Hematopoietic multipotent progenitor cell treated with erythropoietin and hydrocortisone succinate and interleukin-3 and kit ligand, for 8 days (in vitro differentiated cells): ENCODE data around the gene OVCA2.
A peak's percentile ranks its signal among the peaks of the same experiment; 100 is the strongest.

Experiments
- DNase-seq: peaks from one replicate; pipeline ENCODE4 v3.0.0-alpha.2; 2015

The OVCA2 gene

DNA sequence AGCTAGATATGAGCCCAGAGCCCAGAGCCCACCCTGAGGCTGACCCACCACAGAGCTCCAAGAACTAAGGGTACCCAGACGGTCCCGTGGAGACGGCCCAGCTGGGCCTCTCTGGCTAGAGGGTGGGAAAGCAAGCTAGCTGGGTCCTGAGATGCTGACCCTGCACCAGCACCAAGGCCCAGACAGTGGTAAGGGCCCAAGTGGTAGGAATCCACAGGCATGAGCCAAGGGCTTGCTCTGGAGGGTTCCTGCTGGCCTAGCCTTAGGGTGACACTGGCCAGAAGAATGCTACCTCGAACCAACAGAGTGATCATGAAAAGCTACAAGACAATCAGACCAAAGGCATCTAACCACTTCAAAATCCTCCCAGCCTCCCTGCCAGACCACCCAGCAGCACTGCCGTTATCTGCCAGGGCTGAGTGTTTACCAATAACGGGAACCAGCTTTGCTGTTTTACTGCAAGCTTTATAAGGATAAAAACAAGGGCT is 26.3 kb downstream of the OVCA2 start:
- DNase-seq, result no peak

DNA sequence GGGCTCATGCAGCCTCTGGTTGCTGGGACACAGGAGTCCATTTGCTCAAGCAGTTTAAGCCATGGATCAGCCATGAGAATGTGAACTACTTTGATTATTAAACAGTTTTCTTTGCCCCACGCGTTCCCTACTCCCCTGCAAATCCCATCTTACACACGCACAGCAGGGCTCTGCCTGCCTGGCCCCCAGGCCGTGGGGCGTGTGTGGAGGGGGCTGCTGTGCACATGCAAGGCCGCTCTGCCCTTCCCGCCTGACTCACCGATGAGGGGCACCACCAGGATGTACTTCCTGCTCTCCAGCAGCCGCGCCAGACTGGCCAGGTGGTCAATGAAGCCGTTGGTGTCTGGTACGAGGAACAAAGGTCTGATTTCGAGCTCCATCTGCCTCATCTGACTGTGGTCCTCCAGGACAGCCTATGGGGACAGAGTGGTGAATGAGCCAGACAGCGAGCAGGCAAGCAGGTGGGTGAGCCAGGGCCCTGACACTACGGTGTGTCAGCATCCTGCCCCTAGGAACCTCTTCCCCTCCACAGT is 26.8 kb downstream of the OVCA2 start:
- no peak for DNase-seq

DNA sequence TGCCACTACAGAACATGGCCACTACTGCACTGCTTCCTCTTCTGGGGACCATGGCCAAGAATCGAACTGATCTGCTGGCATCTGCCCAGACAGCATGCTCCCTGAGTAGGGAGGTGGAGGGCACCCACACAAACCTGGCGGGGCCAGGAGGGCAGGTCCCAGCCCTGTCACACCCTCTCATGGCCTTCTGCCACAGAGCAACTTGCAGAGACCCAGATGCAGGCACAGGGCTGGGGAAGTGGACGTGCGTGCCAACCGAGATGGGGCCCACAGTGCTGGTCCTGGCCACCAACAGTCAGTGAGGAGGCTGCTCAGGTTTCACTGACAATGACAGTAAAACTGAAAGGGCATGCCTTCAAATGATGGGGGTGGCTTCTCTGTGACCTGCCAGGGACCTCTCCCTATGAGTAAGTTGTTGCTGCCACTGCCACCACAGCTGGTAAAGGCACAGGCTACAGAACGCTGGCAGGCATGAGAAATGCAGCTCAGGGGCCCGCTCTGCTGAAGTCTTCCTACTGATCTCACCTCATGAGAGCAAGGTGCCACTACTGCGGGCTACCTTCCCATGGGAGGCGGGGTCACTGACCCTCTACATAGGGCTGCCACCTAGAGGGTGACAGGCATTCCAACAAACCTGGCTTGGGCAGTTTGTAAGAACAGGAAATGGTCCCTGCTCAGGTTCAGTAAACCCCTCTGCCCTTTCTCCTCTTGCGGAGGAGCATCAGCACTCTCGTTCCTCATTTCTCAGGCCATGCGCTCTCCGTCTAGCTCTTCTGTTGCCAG is 28.6 kb downstream of the OVCA2 start:
- no peak for DNase-seq

DNA sequence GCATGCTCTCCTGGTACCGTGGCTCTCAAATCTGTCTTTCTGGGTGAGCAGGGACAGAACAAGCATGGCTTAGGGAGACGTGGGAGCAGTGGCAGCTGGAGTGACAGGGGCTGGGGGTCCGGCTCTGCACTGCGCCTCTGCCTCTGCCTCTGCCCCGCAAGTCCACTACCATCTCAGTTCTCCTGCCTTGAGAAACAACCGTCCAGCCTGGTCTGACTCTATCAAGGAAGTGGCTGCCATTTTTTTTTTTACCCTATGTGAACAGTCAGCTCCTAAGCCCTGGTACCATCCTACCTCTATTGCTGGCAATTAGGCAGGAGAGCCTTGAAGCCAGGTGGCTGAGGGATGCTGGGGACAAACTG is 29.2 kb downstream of the OVCA2 start:
- DNase-seq, result no peak

DNA sequence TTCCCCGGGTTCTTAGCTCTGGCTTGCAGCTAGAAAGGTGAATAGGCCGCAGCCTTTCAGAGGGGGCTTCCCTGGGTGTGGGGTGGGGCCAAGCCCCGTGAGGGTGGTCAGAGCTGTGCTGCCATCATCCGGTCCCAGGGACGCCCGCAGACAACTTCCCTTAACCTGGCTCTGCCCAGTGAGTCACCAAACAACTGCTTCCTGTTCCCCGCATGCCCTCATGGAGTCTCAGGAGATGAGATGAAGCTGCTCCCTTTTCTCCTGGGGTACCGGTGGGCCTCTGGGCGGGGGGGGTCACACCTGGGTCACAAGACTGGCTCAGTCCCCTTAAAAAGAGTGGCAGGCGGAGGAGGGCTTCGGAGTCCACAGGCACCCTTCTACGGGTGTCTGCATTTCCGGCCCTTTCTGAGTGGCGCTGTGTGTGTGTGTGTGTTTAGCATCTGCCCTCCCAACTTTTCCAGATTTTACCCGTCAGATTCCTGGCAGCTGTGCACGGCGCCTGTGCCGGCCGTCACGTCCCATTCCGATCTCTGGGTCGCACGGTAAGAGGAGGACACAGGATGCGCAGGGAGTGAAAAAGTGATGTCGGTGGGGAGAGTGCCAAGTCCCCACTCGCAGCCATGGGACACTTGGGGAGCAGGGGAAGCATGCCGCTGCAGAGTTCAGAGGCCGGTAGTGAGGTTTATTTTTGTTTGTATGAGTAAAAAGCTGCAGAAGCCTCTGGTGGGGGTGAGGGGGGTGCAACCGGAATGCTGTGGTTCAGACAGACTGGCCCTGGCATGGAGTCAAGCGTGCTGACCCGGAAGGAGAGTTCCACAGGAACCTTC is 29.8 kb downstream of the OVCA2 start:
- no peak for DNase-seq

DNA sequence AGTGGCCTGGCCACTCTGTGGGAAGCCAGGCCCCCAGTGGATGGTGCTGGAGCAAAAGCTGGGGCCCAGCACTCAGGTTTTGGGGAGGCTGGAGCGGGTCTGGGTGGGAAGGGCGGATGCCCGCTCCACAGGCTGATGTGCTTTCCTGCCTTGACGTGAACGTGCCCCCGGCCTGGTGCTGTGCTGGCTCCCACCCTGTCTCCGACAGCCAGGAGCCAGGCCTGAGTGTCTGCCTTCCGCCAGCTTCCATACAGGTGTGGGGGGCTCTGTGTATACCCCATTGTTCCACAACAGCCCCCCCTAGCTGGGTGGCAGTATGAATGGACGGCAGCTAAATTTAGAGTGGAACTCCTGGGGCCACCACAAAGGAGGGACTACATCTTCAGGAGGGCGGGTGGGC is 33.1 kb downstream of the OVCA2 start:
- no peak for DNase-seq

DNA sequence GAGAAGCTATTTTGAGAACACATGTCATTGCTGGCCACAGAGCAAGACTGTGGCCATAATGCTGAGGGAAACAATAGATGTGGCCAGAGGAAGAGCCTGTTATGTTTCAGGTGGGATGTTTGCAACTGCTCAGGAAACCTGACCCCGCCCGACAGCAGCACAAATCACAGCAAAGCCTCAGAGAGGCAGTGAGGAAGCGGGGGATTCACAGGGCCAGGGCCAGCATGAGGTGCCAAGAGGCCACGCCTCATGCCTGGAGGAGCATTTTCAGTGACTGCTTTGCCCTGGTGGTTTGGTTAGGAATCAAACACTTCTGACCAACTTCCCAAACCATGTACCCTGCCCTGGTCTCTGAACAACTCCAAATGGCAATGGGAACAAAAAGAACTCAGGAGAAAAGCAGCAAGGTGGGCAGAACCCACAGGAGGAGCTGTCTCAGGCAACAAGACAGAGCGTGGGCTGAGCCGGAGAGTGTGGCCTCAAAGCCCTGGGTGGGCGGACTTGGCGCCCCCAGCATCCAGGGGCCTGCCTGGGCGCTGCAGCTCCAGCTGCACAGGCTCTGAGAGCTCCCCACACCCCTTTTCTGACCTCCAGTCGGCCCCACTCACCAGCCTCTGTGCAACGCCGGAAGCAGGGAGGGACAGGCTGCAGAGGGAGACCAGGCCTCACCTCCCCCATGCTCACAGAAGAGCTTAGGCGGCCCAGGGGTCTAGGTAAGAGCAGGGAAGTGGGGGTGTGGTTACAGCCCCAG is 33.7 kb downstream of the OVCA2 start:
- DNase-seq, result no peak

DNA sequence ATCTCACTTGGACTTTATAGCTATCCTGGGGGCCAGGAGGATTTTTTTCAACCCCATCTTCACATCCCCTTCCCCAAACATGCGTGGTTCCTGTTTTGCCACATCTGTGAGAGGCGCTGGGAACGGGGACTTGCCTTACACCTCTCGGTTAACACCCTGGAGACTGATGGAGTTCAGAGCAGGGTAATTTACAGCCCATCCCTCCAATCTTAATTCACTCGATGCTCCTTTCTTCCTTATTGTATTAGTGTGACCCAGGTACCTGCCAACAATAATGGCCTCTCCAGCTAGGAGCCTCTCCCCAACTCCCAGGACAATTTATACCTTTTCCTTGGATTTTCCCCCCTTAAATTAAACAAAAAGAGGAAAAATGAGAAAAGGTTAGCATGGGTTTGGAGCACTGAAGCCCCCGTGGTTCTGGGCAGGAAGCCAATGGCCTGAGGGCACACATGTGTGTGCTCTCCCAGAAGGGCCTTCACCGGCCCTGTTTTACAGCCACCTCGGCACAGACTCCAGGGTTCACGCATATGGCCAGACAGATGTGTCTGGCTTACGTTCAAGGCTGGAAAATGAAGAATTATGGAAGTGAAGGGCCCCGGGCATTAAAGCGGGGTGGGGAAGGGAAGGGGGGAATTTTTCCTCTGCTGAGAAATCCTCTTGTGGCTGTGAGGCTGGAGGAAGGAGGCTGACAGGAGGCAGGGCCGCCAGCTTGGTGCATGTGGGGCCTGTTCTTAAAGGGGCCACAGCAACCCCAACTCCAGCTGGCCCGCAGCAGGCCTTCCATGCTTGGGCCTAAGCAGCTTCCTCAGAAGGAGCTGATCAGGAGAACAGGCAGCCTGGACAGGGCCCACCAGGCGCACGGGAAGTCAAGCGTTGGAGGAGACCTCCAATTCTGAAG is 34.5 kb downstream of the OVCA2 start:
- DNase-seq, result no peak

DNA sequence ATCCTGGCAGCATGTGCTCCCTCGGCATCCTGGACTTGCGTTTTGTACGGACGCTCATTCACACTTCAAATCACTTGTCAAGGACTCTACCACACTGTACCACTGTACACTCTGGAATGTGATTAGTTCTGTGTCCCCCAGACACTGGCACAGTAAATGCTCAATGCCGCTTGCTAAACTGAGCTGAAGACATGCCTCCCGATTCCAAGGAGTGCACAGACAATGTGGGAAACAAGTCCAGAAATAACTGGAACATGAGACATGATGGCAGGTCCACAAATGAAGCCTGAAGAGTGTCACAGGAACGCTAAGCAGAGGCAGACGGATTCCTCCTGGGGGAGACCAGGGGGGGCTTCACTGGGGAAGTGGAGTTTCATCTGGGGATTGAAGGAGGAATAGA is 35.2 kb downstream of the OVCA2 start:
- no peak for DNase-seq

DNA sequence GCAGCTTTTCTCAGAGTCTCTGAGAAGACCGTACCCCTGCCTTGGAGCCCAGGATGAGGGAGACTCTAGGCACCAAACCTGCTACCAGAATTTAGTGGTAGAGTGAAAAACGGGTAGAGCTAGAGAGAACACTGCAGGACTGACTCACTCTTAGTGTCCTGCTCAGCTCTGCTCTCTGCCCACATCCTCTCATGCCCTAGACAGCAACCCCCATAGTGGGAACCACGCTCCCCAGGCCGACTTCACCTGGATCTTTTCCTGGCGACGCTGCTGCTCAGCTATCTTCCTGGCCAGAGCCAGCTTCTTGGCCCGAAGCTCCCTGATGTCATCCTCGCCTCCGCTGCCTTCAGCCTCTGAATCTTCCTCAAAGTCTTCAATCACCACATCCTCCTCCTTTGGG is 39.7 kb downstream of the OVCA2 start:
- no peak for DNase-seq

DNA sequence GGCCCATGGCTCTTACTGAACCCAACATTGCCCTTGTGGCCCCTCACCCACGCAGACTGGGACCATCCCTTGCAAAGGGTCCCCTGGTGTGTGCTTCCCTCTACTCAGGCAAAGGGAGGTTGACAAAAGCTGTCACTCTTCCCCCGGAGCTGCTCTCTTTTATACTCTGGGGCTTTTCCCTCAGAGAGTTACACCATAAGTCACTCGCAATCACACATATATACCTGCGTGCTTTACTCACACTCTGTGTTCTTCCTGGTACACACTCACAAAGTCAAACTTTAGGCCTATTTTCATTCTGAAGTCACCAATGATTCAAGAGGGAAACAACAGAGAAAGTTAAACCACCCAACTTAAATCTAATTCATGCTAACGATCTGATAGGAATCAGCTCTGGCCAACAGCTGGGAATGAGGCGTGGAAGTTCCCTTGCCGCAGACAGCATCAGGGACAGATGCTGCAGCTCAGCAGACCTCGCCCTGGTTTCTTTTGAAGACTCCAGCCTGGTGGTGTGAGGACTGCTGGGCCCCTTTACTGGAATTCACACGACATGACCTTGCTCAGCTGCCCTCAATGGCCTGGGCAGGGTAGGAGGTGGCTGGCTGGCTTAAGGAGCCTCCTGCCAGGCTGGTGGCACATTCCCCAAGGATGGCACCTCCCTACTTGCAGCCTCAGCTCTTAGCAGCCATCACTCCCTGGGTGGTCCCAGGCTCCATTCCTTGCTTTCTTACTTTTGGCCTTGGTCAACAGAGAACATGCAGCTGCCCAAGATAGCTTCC is 40.4 kb downstream of the OVCA2 start:
- DNase-seq, result no peak

DNA sequence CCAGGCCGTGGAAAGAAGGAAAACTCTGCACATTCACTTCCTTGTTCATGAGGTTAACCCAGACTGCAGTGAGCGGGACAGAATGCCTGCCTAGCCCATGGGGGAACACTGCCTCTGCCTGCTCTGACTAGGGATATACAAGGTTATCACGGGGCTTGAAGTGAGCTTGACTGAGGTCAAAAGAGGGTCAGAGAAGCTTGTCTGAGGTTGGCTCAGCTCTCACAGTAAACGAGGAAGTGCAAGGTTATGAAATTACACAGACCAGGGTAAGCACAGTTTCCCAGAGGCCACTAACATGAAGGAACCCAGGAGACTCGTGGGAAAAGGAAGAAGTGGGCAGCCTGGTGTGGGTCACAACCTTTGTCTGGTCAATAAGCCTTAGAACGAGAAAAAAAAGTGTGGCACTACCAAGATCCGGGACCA is 41.8 kb downstream of the OVCA2 start:
- no peak for DNase-seq

DNA sequence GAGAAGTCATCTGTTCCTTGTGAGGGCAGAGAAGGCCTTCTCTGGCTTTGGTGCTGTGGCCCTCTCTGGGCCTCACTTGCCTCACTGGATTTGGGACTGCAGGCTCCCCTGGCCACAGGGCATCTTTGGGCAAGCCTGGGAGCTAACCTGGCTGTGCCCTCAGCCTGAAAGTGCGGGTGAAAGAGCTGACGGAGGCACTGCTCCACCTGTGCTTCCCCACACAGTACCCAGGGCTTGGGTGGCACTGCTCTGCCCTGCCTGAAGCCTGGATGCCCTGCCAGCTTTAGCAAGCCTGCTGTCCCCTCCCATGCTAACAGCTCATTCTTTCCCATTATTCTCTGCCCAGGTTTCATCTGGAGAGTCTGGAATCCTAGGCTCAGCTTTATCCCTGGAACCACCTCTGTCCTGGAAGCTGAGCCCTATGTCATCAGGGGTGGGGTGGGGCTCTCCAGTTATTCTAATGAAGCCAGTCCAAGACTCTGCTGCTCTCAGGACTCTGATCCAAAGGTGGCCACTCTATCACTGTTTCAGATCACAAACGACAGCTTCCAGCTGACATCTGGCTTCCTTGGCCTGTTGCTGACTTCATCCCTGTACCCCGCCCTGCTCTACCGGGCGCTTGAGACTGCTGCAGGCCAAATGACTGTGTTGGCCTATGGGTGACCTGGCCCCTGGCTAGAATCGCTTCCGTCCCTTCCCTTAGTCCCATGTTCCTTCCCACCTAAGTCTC is 42.4 kb downstream of the OVCA2 start:
- peak; percentile 16 for DNase-seq

DNA sequence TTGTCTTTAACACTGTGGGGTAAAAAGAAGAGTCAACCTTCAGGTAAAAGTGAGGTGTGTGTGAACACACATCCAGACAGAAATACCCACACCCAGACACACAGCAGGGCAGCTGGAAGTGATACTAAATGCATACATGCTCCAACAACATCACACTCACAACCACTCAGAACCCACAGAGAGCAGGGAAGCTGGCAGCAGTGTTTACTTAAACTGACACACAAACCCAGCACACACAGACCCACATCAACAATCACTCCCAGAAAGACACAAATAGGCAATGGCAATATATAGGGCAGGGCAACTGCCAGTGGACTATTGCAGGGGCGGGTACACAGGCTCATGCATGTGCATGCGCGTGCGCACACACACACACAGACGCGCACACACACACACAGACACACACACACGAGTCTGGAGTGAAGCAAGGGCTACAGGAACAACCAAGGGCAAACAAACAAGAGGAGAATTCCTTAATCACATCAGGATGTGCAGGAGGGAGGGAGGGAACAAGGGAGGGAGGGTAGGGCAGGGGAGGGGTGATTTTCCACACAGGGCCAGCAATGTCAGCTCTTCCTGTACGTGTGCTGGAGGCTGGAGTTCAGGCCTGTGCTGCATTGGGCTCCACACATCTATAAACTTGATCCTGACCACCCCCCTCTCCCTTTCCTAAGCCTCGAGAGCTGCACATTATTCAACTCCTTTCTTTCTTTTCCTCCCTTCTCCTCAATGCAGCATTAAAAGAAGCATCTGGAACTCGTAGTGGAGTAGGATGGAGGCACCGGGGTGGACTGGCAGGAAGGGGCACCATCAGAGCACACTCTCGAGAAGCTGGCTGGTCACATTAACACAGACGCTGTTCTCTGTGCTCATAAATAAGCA is 43.2 kb downstream of the OVCA2 start:
- DNase-seq, result no peak

DNA sequence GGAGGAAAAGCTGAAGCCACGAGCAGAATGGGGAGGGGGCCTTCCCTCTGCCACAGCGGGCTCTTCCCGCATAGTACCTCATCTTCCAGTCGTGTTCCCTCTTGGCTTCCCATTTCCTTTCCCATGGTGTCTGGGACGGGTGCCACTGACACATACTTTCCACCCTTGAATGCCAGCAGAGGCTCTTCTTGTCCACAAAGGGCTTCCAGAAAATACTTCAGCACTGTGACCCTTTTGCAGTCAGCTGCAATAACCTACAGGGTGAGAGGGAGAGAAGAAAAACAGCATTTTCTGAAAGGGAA is 43.8 kb downstream of the OVCA2 start:
- no peak for DNase-seq

DNA sequence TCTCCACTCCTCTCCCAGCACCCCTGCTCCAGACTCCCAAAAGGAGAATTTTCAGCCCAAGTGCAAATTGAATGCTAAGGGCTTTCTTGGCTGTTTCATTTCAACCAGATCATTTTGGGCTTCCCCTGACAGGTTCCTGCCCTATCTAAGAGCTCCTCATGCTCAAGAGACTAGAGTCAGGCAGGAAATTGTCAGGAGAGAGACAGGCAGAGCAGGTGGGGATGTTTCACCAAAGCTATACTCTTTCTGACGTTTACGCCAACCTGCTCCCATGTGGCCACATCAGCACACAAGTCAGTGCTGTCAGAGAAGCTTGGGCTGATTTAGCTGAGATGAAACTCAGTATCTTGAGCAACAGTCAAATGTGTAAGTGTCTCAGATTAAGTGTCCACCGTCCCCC is 44.5 kb downstream of the OVCA2 start:
- DNase-seq, result no peak

DNA sequence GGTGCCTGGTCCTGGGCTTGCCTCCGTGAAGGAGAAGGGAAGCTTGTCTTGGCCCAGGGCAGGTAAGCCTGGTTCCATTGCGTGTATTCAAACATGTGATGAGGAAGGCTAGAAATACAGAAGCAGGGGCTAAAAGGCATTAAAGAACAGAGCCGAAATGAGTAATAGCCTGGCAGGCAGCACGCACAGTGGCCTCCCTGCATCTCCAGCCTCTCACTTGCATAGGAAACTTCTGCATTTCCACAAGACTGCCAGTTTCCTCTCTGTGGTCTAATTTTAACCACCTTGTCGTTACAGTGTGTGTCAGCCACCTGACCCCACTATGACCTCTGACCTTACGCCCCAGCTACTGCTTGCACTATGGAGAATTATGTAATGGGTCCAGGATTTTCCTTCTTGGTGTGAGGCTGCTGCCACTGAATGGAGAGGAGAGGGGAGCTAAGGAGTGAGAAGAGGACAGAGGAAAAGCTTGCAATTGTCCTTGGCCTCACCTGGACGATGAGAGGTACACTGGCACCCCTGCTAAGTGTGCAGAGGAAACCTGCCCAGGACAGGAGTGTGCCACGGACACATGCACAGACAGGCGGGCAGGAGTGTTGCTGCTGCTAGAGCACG is 45.9 kb downstream of the OVCA2 start:
- DNase-seq, result peak; percentile 30

DNA sequence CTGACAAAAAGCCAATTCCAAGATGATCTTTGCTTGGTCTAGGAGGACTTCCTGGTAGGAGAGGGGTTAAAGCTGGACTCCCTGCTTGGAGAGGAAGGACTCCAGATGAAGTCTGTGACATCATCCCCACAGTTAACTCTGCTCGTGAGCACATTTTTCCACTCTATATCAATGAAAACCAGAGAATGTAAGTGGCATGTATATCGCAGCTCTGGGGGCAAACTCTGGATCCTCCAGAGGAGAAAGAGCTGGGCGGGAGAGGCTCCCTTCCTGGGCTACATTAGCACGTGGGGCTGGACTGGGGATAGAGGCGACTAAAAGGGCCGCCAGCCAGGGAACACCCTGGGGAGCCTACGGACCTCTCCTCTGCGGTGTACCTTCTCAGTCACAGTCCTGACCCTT is 47.2 kb downstream of the OVCA2 start:
- peak; percentile 12 for DNase-seq

DNA sequence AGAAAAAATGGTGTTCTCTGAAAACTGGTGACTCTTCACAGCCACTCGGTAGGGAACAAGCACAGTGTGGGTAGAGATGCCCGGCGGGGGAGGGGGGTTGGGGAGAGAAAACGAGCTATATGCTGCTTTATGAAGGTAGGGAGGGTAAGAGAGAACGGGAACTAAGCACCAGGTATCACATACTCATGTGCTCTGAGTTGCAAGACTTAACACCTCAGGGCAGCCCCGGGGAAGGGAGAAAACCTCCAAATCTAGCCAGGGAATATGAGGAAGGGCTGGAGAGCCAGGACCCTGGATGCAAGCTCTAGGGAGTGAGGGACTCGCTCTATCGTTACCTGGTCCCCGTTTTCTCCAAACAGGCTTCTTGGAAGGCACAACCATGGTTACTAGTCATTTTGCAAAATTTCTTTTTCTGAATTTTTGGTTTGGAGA is 48.4 kb downstream of the OVCA2 start:
- DNase-seq, result no peak
